Tibial artery (tissue), 4 donors: ENCODE data around the gene ARL15.

ENCODE experiments used
- DNase-seq, 2 donors: peaks; one replicate each; pipeline ENCODE4 v3.0.0-alpha.2; 2019
- H3K27ac ChIP-seq, 2 donors: fragments of 200-600 bp; sonication (generic) in 1 of 2; 1 replicate in 1 of 2; 2 replicates in 1 of 2; pipeline ENCODE4 v1.5.1; 2018 to 2019; ENCODE audit warnings: mild to moderate bottlenecking in 1 of 2
- H3K27me3 ChIP-seq, 2 donors: fragments of 200-600 bp; sonication (generic) in 1 of 2; one replicate each; pipeline versions ENCODE4 v1.5.1 to v1.6.0; 2016 to 2019
- H3K36me3 ChIP-seq, 3 donors: fragments of 200-600 bp; sonication (generic) in 2 of 3; one replicate each; pipeline ENCODE4 v1.5.1; 2016 to 2019; ENCODE audit warnings: mild to moderate bottlenecking in 2 of 3
- H3K4me1 ChIP-seq, 4 donors: fragments of 200-600 bp; sonication (generic) in 2 of 4; 1 replicate in 3 of 4; 2 replicates in 1 of 4; pipeline ENCODE4 v1.5.1; 2016 to 2019
- H3K4me3 ChIP-seq, 2 donors: fragments of 200-600 bp; sonication (generic) in 1 of 2; 1 replicate in 1 of 2; 2 replicates in 1 of 2; pipeline ENCODE4 v1.5.1; 2018 to 2019; ENCODE audit warnings: mild to moderate bottlenecking in 2 of 2
- H3K9me3 ChIP-seq, 3 donors: fragments of 200-600 bp; sonication (generic) in 1 of 3; one replicate each; pipeline ENCODE4 v1.5.1; 2016 to 2019
- intact Hi-C: fragments of 100-400 bp; cut with DNase I; formaldehyde crosslinking; loops from one replicate; pipeline ENCODE4 v1.15.0; 2023; ENCODE audit warnings: low total_unique reads
- TF ChIP-seq, protein P1 (sequence below), 2 experiments: fragments of 200-600 bp in 1 of 2; fragments of 450-650 bp in 1 of 2; IDR thresholded peaks; one replicate each; pipeline ENCODE4 v1.5.1; 2017 to 2019; ENCODE audit warnings: antibody characterized with exemption in 2 of 2, mild to moderate bottlenecking in 1 of 2, moderate library complexity in 1 of 2

ARL15 gene

DNA sequence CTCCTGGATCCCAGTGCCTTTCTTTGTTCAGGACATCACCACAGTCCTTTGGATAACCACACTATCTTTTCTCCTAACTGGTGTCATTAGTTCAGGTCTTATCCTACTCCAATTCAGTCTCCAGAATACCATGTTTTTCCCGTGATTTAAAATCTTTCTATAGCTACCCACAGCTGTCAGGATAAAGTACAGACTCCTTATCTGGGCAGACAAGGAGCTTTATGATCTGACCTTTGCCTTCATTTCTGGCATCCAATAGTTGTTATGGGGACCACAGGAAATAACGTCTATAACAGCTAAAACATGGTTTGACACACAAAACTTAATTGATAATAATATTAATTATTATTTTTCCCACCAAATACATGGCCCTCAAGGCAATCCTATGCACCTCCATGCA is 125.6 kb downstream of the ARL15 start:
- peaks cover 0 to 6% (median 0%) of the 10 kb centered on the region in 4 donors for H3K4me1 ChIP-seq
- H3K27ac ChIP-seq = no peak overlapping the region
- no peaks in the 10 kb centered on the region for H3K9me3 ChIP-seq
- H3K27me3 ChIP-seq = no peaks in the 10 kb centered on the region
- TF ChIP-seq, protein P1, sequence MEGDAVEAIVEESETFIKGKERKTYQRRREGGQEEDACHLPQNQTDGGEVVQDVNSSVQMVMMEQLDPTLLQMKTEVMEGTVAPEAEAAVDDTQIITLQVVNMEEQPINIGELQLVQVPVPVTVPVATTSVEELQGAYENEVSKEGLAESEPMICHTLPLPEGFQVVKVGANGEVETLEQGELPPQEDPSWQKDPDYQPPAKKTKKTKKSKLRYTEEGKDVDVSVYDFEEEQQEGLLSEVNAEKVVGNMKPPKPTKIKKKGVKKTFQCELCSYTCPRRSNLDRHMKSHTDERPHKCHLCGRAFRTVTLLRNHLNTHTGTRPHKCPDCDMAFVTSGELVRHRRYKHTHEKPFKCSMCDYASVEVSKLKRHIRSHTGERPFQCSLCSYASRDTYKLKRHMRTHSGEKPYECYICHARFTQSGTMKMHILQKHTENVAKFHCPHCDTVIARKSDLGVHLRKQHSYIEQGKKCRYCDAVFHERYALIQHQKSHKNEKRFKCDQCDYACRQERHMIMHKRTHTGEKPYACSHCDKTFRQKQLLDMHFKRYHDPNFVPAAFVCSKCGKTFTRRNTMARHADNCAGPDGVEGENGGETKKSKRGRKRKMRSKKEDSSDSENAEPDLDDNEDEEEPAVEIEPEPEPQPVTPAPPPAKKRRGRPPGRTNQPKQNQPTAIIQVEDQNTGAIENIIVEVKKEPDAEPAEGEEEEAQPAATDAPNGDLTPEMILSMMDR (IDR thresholded peaks at IDR 0.05) = no peak
- intact Hi-C loops = no loop called here
- DNase-seq = no peak
- no peak overlapping the region for H3K4me3 ChIP-seq
- H3K36me3 ChIP-seq = no peaks in the 10 kb centered on the region

DNA sequence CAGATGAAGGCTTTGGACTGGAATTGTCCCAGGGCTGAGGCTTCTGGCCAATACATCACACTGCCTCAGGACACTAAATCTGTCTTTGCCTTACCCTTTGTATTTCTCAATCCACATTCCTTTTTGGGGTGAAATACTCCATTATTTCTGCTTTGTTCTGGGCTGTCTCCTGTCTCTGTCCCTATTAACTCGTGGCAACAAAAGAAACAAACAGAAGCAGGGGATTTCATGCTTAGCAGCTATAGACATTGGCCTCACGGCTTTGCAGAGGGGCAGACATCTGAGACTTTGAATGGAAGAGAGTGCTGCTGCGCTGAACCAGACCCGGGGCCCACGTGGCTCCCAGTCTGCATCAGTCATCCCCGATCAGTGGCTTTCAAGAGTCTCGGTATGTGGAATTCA is 129.7 kb downstream of the ARL15 start:
- DNase-seq = no peak

DNA sequence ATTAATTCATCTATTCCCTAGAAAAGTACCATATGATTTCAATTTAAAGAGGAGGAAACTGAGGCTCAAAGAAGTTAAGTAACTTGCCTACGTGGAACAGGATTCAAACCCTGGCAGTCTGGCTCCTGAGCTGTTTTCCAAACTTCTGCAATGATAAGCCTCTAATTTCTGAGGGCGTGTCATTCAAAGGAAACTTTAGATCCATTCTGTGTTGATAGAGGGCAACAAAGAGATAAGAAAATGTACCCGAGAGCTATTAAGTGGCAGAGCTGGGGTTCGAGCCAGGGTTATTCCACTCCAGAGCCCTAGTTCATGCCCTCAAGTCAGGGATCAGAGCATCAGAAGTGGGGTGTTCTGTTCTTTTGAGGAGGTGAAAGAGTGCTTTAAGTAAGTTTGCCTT is 131.4 kb downstream of the ARL15 start:
- no peaks in the 10 kb centered on the region for H3K27me3 ChIP-seq
- no peak overlapping the region for H3K27ac ChIP-seq
- no peak overlapping the region for H3K4me3 ChIP-seq
- DNase-seq = no peak
- intact Hi-C loops = no loop called here
- peaks cover 0 to 15% (median 4%) of the 10 kb centered on the region in 4 donors for H3K4me1 ChIP-seq
- no peaks in the 10 kb centered on the region for H3K36me3 ChIP-seq
- H3K9me3 ChIP-seq = no peaks in the 10 kb centered on the region
- TF ChIP-seq, protein P1 (IDR thresholded peaks at IDR 0.05) = no peak

More for the DNA sequence above, 129.7 kb downstream of the ARL15 start:
- Histone ChIP-seq H3K27ac (no peak overlapping the region), H3K4me3 (no peak overlapping the region), H3K27me3 (no peaks in the 10 kb centered on the region), H3K36me3 (no peaks in the 10 kb centered on the region), H3K4me1 (peaks cover 0 to 15% (median 4%) of the 10 kb centered on the region in 4 donors), H3K9me3 (no peaks in the 10 kb centered on the region)
- TF ChIP-seq, protein P1 (IDR thresholded peaks at IDR 0.05) = no peak
- intact Hi-C loops = no loop called here

DNA sequence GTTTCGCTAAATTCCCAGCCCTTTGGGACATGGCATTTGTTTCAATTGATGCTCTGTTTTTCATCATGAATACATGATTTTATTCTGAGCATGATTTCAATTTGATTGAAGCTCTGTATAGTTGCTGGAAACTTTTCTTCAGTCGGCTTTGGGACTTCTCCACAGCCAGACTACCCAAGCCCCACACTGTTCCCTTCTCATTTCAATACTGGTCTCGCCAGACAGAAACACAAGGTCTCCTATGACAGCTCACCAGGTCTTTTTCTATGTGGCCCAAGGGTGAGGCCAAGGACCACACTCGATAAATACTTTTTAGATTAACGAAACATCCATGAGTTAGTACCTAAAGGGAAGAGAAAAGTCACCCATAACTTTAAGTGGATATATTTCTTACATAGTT is 132.2 kb downstream of the ARL15 start:
- peak overlapping the region in 1 of 2 donors; percentile 20 for H3K27ac ChIP-seq
- H3K36me3 ChIP-seq = no peaks in the 10 kb centered on the region
- H3K4me1 ChIP-seq = peaks cover 0 to 15% (median 4%) of the 10 kb centered on the region in 4 donors
- DNase-seq = no peak
- no peaks in the 10 kb centered on the region for H3K9me3 ChIP-seq
- intact Hi-C loops = no loop called here
- no peaks in the 10 kb centered on the region for H3K27me3 ChIP-seq
- no peak overlapping the region for H3K4me3 ChIP-seq
- TF ChIP-seq, protein P1 (IDR thresholded peaks at IDR 0.05) = no peak

DNA sequence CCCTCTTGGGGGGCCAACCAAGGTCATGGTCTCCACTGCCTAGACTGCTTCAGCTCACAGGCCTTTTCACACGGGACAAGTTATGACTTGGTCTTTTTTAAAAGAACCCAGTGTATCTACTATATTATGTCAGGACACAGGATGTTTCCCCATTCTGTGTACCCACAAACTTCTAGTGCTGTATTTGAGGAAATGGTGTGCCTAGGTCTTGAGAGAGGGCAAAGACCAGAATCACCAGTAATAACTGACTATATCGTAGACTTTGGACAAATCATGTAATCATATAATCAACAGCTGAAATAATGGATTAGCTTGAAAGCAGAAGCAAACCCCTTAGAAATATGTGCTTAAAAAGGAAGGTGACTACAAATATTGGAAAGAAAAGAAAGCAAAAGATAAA is 133.3 kb downstream of the ARL15 start:
- Histone ChIP-seq H3K4me1 (peaks cover 0 to 15% (median 4%) of the 10 kb centered on the region in 4 donors), H3K36me3 (no peaks in the 10 kb centered on the region), H3K27me3 (no peaks in the 10 kb centered on the region), H3K27ac (no peak overlapping the region), H3K4me3 (no peak overlapping the region), H3K9me3 (no peaks in the 10 kb centered on the region)
- TF ChIP-seq, protein P1 (IDR thresholded peaks at IDR 0.05) = no peak
- no peak for DNase-seq
- intact Hi-C loops = no loop called here
